ENCODE data around the gene FAM174C.

Gene FAM174C

DNA sequence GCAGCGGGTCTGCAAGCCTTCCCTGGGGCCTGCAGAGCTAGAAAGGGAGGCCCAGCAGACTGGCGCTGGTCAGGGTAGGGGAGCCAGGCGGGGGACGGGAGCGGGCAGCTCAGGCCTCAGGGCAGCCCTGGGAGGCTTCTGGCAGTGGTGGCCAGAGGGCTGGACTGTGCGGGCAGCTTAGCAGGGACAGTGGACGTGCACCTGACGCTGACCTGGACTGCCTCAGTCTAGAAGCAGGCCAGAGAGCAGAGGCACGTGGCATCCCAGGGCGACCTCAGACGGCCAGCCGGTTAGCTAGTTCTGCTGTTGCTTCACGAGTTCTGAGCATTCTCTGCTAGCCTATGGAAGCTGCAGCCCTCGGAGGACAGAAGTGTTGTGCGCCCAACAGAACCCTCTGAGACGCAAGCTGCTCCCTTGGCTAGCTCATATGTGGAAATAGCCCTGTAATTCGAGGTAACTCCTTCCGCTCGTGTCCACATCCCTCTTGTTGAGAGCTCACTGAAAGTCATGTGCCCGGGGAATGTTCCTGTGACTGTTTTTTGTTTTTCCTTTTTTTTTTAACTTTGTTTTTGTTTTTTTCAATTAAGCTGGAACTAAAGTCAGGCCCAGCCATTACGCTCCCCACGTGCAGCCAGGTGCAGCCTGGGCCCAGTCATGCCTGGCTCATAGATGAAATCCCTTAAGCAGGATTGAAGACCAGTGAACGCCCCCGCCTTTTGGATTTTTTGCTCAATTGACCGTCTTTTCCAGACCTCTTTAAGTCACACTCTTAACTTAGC, 1.9 kb upstream of the FAM174C start:
- DNase-seq (ENCODE audit: low read depth): no peak

DNA sequence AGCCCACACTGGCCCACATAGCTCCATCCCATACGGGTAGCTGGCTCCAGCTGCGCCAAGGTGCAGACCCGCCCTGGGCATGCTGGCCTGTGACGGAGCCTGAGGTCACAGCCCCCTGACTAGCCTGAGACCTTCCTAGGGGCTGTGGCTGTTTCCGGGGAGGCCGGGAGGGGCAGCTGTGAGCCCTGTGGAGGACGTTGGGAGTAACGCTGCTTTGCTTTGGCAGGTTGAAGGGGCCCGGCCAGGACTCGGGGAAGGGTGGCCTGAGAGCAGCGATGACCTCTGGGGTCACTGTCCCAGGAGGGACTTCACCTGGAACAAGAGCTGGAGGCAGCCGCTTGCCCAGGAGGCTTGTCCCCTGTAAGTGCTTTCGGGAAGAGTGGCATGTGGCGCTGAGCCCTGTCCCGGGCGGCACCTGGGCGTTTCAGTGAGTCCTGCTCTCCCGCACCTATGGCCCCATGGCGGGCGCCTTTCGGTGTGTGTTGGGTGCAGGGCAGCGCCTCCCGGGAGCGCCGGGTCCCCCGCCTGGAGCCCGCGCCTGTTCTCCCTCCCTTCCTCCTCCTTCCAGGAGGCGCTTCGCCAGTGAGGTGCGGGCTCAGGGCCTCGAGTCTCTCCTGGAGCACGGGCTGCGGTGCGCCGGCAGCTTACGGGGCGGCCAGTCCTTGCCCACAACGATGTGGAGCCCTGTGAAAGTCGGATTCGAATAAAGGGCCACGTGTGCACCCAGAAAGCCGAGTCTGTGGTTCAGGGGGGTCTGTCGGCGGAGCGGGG, 1.1 kb upstream of the FAM174C start:
- DNase-seq (ENCODE audit: low read depth): no peak

DNA sequence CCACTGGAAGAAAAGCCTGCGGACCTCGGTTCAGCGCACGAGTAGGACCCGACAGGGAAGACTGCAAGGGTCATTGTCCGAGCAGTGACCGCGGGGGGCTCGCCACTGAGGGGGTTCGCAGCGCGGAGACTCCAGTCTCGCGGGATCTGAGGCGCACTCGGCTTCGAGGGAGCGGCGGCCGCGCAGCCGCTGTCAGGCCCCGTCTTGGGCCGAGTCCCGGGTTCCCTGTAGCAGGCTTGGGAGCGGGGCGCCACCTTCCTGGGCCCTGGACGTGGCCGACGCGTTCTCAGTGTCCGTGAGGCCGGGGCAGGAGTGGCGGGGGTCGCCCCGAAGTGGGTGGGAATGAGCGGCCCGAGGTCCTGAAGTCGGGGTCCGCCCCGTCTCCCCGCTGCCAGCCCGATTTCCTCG, 474 bp upstream of the FAM174C start:
- no peak for DNase-seq (ENCODE audit: low read depth)

DNA sequence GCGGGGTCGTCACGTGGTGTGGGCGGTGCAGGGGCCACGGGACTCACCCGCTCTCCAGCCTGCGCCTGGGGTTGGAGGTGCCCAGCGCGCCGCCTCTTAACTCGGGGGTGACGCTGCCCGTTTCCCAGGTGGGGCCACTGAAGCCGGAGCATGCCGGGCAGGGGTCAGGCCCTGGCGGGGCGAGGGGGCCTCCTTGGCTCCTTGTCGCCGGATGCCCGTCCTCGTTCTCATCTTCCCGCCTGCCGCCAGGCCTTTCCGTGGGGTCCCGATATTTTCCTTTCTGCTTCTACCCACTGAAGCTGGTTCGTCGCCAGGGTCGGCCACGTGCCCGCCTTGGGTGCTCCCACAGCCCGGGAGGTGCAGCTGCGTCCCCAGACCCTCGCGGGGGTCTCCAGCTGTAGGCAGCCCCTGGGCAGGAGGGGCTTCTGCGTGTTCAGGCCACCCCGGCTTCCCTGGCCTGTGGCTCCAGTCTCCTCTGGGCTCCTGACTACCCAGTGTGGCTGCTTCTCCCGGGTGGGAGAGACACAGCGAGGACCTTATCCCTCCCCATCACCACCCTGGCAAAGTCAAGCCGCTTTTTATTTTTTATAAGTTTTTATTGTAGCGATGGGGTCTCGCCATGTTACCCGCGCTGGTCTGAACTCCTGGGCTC, 772 bp downstream of the FAM174C start:
- DNase-seq (ENCODE audit: low read depth): no peak

DNA sequence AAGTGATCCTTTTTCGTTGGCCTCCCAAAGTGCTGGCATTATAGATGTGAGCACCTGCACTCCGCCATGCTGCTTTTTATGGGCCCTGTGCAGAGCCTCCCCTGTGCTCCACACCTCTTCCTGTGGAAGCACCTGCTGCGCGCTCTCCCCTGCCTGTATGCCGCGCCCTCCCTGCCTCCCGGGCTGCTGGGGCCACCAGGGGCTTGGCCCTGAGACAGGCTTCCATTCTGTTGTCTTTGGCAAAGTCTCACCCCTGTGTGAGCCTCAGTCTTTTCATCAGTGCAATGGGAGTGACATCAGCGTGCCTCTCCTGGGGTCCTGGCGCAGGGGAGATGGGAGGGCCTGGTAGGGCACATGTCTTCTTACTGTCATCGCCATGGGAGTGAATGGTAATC, 1.3 kb downstream of the FAM174C start:
- DNase-seq (ENCODE audit: low read depth): no peak

DNA sequence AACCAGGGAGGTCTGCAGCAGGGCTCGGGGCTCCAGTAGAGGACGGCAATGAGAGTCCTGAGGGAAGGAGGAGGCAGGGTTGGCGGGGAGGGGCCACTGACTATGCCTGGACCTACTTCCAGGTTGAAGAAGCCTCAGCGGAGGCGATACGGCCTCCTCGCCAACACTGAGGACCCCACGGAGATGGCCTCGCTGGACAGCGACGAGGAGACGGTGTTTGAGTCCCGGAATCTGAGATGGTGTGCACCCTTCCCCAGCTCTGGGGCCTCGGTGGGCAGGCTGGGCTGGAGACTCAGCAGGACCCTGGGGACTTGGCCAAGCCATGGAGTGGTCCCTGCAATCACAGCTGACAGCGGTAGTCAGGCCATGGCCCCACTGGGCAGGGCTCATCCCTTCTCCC, 1.7 kb downstream of the FAM174C start:
- DNase-seq (ENCODE audit: low read depth): no peak

DNA sequence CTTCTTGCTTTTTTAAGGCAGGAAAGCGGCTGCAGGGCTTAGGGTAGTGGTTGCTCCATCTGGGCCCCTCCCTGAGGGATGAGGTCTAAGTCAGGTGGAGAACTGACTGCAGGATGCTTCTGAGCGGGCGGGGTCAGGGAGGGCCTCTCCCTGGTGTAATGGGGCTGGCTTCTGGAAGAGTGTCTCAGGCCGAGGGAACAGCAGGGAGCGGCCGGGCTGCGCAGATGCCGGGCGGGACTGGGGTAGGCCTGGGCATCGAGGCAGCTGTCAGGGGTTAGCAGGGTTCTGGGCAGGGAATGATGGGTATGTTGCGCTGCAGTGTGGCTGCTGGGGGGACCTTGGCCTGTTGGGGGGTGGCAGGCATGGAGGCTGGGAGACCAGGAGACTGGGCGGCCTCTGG, 2.7 kb downstream of the FAM174C start:
- no peak for DNase-seq (ENCODE audit: low read depth)

DNA sequence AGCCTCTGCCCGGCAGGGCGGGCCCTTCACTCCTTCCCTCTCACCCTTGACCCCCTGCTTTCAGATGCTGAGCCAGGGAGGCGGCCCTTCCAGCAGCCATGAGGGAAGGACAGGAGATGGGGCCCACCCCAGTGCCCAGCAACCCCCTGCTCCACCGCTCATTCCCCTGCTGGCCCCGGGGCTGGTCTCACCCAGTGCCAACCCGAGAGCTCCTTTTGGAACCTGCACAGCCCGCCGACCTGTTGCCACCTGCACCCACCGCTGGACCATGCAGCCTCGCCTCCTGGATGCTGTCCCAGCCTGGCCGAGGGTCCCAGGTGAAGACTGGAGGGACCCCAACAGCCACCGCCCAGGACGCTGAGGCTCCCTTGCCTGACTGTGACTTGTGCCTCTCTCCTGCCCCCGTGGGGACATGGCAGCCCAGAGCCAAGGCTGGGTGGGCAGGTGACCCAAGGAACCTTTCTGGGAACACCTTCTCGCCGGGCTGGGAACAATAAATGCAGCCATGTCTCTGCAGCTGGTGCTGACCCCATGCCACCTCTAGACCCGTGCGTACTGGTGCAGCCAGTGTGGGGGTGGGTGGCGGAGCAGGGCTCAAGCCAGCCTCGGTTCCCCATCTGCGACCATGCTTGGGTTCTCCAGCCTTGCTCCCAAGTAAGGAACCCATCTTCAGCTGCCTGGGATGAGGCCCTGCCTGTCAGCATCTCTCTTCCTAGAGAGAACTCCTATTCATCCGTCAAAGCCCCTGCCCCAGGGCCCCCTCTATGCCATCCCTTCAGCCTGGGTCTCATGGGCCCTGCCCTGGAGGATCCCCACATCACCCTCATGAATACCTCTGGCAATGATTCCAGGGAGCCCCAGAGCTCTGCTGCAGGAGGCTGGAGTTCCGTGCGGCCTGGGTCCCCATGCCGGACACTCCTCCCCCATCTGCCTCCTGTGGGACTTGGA, 3.7 kb downstream of the FAM174C start:
- DNase-seq (ENCODE audit: low read depth): no peak

DNA sequence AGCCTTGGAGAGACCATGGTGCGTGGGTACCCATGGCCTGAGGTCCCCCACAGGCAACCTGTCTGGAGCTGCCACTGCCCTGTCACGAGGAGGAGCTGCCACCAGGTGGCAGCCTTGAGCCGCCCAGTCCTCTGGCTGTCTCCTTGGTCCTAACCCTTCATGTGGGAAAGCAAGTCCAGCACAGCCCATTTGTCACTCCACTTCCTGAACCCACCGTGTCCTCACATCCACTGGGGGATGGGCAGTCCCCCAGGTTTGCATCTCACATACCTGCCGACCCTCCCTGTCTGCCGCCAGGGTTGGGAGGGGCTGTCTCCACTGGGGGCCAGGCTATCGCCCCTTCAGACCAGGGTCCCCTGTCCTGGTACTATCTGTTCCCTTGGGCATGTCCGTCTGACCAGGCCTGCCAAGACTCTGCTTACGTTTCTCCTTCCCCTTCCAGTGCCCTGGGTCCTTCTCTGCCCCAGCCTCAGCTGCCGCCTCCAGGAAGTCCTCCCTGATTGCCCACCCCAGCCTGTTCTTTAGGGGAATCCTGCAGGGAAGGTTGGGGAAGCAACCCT, 4.5 kb downstream of the FAM174C start:
- peak; percentile 62 for DNase-seq (ENCODE audit: low read depth)

DNA sequence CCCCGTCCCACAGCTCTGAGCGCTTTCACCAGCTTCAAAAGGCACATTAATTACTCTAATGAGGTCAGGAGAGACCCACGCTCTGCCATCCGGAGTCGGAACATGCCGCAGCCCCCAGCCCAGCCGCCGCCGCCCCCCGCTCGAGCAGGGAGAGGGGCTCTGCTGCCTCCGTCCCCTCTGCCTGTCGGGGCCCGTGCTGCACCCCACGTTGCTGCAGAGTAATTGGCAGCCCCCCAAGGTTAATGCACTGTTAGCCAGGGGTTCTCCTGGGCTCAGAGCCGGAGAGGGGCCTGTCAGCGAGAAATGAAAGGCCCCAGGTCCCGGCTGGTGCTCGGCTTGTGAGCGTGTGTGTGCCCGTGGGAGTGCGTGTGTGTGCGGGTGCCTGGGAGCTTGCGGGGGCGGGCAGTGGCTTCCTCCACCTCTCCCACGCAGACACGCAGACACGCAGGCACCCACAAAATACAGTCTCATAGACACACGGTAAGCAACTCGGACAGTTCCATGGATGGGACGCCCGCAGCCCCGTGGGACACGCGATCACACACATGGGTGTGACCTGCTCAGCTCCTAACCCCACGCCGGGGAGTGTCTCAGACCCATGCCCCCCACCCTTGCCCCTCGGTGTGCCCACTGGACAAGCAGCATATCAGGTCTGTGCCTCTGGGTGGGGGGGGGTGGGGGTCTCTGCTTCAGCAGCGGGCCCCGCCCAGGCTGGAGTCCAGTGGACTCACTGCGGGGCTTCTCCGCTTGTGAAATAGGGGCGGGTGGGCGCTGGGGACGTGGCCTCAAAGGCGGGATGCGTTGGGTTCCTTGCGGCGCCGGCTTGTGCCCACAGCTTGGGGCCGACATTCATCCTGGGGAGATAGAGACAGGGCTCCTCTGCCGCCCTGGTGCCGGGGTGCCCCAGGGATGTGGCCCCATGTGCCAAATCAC, 5.6 kb downstream of the FAM174C start:
- DNase-seq (ENCODE audit: low read depth): no peak

DNA sequence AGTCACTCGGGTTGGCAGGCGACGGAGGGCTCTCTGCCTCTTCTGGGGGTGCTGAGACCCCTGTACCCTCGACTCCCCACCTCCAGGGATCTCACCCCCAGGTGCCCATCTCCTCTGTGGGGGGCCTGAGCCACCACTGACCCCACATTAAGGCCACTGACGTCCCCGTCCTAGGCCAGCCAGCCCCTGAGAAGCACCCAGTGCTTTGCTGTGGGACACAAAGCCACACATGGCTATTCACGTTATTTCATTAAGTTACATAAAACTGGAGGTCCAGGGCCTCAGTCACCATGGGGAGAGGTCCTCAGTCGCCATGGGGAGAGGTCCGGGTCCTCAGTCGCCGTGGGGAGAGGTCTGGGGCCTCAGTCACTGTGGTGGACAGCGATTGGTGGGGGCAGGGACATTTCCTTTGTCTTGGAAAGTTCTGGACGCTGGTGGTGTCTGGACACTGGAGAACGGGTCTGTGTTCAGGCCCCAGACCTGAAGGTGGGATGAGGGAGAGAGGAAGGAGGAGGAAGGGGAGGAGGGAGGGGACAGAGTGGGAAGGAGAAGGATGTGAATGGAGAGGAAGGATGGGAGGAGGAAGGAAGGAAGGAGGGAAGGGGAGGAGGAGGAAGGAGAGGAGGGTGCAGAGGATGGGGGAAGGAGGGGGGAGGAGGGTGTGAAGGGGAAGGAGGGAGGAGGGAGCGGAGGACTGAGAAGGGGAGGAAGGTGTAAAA, 6.4 kb downstream of the FAM174C start:
- DNase-seq (ENCODE audit: low read depth): no peak

DNA sequence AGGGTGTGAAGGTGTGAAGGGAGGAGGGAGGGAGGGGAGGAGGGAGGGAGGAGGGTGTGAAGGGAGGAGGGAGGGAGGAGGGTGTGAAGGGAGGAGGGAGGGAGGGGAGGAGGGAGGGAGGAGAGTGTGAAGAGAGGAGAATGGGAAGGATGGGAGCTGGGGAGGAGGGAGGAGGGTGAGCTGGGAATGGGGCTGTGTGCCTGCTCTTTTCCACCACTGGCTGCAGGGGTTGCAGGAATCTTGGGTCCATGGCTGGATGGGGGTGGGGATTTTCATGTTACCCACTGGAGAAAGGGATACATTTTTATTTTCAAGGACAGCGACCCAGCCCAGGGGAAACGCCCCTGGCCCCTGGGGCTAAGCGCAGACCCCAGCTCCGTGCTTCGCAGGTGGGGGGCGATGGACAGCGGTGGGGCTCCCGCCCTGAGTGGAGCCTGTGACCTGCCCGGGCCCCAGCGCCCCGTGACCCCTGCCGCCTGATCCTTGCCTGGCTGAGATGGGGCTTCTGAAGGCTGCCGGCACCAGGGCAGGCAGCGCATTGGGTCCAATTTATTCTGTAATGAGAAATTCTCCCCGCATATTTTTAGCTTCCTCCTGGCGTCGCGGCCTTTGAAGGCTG, 7.4 kb downstream of the FAM174C start:
- DNase-seq (ENCODE audit: low read depth): no peak

DNA sequence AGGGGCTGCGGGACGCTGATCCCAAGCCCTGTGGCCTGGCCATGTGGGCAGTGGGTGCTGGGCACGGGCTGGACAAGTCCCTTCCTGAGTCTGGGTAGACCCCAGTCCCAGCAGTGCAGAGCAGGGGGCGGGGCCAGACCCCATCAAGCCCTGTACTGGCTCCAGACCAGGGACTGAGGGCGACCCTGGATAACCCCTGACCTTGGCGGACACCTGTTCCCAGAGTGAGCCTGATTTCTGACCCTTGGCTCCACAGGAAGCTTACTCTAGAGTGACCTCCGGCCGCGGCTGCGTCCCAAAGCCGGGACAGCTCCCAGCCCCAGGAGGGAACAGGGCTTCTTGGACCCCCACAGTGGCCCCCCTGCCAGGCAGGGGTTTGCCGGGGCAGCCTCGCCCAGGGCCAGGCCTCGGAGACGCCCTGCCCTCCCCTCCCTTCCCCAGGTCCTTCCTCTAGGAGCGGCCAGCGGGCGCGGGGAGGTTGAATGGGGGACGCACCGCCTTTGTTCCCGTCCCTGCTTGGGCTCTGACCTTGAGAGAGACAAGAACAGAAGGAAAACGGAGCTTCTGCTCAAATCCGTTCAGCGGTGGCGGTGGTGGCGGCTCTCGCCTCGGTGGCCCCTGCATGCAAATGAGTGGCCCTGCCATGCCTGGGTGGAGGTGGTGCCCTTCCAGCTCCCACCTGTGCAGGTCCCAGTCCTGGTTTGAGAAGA, 8.0 kb downstream of the FAM174C start:
- no peak for DNase-seq (ENCODE audit: low read depth)

DNA sequence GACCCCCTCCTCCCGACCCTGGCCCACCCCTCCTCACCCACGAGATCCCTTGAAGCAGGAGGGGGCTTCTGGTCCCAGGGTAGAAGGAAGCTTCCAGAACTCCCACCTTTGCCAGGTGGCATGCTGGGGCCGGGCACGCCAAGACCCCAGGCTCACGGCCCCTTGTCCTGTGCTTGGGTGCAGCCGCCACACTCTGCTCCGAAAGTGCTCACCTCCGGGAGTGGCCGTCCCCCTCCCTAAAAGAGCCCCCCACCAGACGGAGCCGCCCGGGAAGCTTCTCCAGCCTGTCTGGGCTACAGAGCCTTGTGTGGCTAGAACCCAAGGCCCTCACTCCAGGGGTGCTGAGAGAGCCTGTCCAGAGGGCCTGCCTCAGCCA, 8.6 kb downstream of the FAM174C start:
- no peak for DNase-seq (ENCODE audit: low read depth)

DNA sequence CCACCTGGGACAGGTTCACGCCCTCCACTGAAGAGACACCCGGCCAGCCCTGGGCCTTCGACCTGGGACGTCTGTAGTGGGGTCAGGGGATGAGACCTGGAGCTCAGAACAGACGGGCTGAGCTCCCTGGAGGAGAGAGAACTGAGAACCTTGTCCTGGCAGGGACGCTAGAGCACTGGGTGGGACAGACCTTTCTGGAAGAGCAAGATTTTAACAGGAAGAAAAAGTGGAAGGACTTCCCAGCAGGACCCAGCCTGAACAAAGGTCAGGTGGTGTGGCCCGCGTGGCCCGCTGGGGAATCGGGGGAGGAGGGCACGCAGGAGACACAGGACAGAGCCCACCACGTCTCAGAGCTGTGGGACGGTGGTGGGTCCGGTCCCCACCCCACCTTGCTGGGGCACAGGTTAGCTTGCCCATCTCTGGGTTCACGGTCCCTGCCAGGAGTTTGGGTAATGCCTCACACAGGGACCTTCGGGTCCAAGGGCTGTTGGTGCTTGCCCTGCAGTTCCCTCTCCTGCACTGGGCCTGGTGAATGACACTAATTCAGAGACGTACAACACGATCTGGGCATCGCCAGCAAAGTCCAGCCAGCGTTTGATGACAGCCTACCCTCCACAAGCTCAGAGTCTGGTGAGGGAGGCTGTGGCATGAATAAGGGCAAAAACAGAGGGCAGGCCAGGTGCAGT, 9.1 kb downstream of the FAM174C start:
- no peak for DNase-seq (ENCODE audit: low read depth)

DNA sequence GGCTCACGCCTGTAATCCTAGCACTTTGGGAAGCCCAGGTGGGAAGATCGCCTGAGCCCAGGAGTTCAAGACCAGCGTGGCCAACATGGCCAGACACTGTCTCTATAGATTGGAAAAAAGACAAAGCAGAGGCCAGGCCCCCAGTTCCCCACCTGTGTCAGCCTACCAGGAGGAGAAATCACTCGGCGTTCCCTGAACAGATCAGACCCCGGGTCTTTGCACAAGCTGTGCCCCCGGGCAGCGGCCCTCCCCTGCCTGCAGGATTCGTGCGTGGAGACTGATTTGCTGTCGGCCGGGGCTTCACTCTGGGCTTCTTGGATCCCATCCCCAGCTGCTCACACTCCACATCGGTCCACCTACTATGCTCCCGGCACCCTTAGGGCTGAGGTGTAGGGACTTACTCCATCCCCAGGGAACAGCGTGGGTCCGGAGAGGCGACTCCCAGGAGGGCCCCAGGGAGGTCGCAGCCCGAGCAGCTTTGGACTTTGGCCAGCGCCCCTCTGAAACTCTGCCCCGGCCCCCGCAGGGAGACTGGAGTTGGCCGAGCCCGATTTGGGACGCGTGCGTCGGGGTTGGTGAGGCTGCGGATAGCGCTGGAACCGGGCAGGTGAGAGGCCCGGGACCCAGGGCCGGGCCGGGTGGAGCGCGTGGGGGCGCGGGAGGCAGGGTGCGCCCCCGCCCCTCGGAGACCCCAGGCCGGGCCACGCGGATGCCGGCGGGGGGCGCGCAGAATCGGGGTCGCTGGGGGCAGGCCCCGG, 9.8 kb downstream of the FAM174C start:
- DNase-seq (ENCODE audit: low read depth): no peak

DNA sequence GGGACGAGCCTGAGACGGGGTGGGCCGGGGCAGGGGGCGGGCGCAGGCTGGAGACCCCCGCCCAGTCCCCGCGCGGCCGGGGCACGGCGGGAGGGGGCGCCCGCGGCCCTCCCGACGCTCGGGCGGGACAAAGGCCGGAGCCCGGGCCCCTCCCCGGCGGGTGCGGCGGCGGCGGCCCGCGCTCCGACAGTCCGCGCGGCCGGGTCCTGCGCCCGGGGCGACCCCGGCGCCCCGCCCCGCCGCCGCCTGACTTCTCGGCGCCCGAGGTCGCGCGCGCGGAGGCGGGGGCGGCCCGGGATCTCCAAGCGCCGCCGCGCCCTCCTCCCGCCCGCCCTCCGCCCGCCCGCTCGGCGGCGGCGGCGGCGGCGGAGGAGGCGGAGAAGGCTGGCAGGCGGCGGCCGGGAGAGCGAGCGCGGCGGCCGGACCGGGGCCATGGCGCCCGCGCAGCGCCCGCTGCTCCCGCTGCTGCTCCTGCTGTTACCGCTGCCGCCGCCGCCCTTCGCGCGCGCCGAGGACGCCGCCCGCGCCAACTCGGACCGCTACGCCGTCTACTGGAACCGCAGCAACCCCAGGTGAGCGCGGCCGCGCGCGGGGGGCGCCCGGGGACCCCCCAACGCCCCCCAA, 10.5 kb downstream of the FAM174C start, which contains the start of gene EFNA2:
Gene EFNA2 (plus strand): TSS at position 137 of the 624 bp plus-strand sequence. CDS start 296 bp downstream, at position 433.
- DNase-seq (ENCODE audit: low read depth): no peak

Data from stimulated activated CD8-positive, alpha-beta memory T cell treated with anti-CD3 and anti-CD28 coated beads, Interleukin-12 subunit alpha, Interleukin-12 subunit beta, amount 100 ng/mL, for 1 hour (primary cell).